ENCODE data around the gene L3MBTL4.

- no peak for TF ChIP-seq CTCF (IDR thresholded peaks at IDR 0.05)
- no peak for TF ChIP-seq POLR2A (IDR thresholded peaks at IDR 0.05)
Measured at GRCh38 chr18:6115710-6116109, 299.0 kb downstream of the L3MBTL4 start.

Measured in heart left ventricle (tissue), 13 donors.